ENCODE results near the gene TMEM208. TPM values are rescaled to one million over a fixed set of nuclear protein-coding genes. Genes with fewer than 3 reads are reported as not detected.

TMEM208 gene
- polyA plus RNA-seq, 2 donors, result 73.4 to 83.1 TPM

DNA sequence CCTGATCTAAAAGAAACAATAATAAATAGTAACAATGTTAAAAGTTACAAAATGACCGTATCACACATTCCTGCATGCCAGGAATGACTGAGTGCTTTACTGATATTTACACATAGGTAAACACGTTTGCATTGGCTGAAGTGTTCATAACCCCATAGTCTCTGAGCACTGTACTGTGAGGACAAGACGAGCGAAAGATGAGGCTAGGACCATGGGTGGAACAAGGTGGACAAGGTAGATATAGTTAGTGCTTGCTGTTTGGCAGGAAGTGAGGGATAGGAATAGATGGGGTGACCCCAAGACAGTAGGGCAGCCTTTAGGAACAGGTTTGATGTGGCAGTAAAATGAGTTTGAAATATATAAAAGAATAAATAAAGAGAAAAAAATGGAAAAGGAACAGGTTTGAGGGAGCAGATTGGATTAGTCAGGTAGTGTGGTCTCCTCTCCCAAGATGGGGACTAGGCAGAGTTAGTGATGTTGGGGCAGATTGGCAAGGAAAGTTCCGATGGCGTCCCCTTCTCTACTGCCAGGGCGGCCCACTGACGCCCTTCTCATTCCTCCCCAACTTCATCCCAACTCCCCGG lies 35.4 kb upstream of the TMEM208 start:
- H3K27ac ChIP-seq (ENCODE audit: low read depth in 2 of 2, low read length in 1 of 2), result peak overlapping the region in 1 of 2 donors; percentile 83
- 19 to 25% methylated on average over 9 of the region's 9 CpGs for WGBS, 2 donors
- no peaks in the 10 kb centered on the region for H3K27me3 ChIP-seq (ENCODE audit: control insufficient read depth in 1 of 2, insufficient read depth in 2 of 2, low read length in 2 of 2)
- H3K4me3 ChIP-seq (ENCODE audit: low read depth in 1 of 2, low read length in 2 of 2), result no peak overlapping the region
- H3K36me3 ChIP-seq (ENCODE audit: control insufficient read depth in 2 of 2, insufficient read depth in 2 of 2, low read length in 1 of 2), result peaks cover 0 to 25% of the 10 kb centered on the region in 2 donors
- H3K4me1 ChIP-seq (ENCODE audit: control insufficient read depth in 2 of 2, insufficient read depth in 2 of 2, low read length in 1 of 2), result peaks cover 8 to 15% of the 10 kb centered on the region in 2 donors
- H3K9me3 ChIP-seq (ENCODE audit: control insufficient read depth in 2 of 2, insufficient read depth in 1 of 2, low read depth in 1 of 2, low read length in 1 of 2), result no peaks in the 10 kb centered on the region

GRCh38 chr16:67191995-67192681 lies 34.8 kb upstream of the TMEM208 start, which contains the start of gene E2F4:
Gene E2F4 (plus strand): TSS chr16:67192155. CDS start chr16:67192228, 73 bp downstream.
- Histone ChIP-seq H3K4me1 (ENCODE audit: control insufficient read depth in 2 of 2, insufficient read depth in 2 of 2, low read length in 1 of 2) (peaks cover 8 to 15% of the 10 kb centered on the region in 2 donors), H3K9me3 (ENCODE audit: control insufficient read depth in 2 of 2, insufficient read depth in 1 of 2, low read depth in 1 of 2, low read length in 1 of 2) (no peaks in the 10 kb centered on the region), H3K4me3 (ENCODE audit: low read depth in 1 of 2, low read length in 2 of 2) (peak within 1 kb of the TSS; percentile 93 to 97), H3K27ac (ENCODE audit: low read depth in 2 of 2, low read length in 1 of 2) (peak within 1 kb of the TSS; percentile 69 to 83), H3K27me3 (ENCODE audit: control insufficient read depth in 1 of 2, insufficient read depth in 2 of 2, low read length in 2 of 2) (no peaks in the 10 kb centered on the region), H3K36me3 (ENCODE audit: control insufficient read depth in 2 of 2, insufficient read depth in 2 of 2, low read length in 1 of 2) (peaks cover 0 to 31% of the 10 kb centered on the region in 2 donors)
- 0% methylated on average over 40 to 54 of the region's 54 CpGs for WGBS, 2 donors

GRCh38 chr16:67192781-67193361 lies 34.1 kb upstream of the TMEM208 start:
- Histone ChIP-seq H3K27me3 (ENCODE audit: control insufficient read depth in 1 of 2, insufficient read depth in 2 of 2, low read length in 2 of 2) (no peaks in the 10 kb centered on the region), H3K4me3 (ENCODE audit: low read depth in 1 of 2, low read length in 2 of 2) (peak overlapping the region; percentile 93 to 97), H3K27ac (ENCODE audit: low read depth in 2 of 2, low read length in 1 of 2) (peak overlapping the region; percentile 69 to 83), H3K9me3 (ENCODE audit: control insufficient read depth in 2 of 2, insufficient read depth in 1 of 2, low read depth in 1 of 2, low read length in 1 of 2) (no peaks in the 10 kb centered on the region), H3K36me3 (ENCODE audit: control insufficient read depth in 2 of 2, insufficient read depth in 2 of 2, low read length in 1 of 2) (peaks cover 0 to 38% of the 10 kb centered on the region in 2 donors), H3K4me1 (ENCODE audit: control insufficient read depth in 2 of 2, insufficient read depth in 2 of 2, low read length in 1 of 2) (peaks cover 8 to 15% of the 10 kb centered on the region in 2 donors)
- WGBS, 2 donors, result 22 to 24% methylated on average over 17 of the region's 17 CpGs

DNA sequence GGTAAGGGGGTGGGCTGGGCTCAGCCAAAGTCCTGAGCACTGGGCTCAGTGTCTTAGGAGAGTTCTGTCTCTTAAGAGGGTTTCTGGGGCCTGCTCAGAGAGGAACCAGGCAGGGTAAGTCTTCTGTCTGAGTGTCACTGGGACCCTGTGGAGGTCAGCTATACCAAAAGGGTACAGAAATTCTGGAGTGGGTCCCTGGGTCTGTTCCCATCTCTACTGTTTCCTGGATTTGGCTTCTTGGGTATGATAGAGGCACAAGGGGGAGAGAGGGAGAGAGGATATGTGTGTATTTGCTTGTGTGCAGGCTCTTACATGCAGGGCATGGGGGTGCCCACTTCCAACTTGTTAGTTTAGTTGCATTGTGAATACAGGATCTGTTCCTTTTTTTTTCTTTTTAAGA lies 33.4 kb upstream of the TMEM208 start:
- Histone ChIP-seq H3K36me3 (ENCODE audit: control insufficient read depth in 2 of 2, insufficient read depth in 2 of 2, low read length in 1 of 2) (peaks cover 0 to 41% of the 10 kb centered on the region in 2 donors), H3K27ac (ENCODE audit: low read depth in 2 of 2, low read length in 1 of 2) (no peak overlapping the region), H3K9me3 (ENCODE audit: control insufficient read depth in 2 of 2, insufficient read depth in 1 of 2, low read depth in 1 of 2, low read length in 1 of 2) (no peaks in the 10 kb centered on the region), H3K4me1 (ENCODE audit: control insufficient read depth in 2 of 2, insufficient read depth in 2 of 2, low read length in 1 of 2) (peaks cover 8 to 21% of the 10 kb centered on the region in 2 donors), H3K4me3 (ENCODE audit: low read depth in 1 of 2, low read length in 2 of 2) (peak overlapping the region in 1 of 2 donors; percentile 93), H3K27me3 (ENCODE audit: control insufficient read depth in 1 of 2, insufficient read depth in 2 of 2, low read length in 2 of 2) (no peaks in the 10 kb centered on the region)

GRCh38 chr16:67194260-67194659 lies 32.7 kb upstream of the TMEM208 start:
- Histone ChIP-seq H3K27me3 (ENCODE audit: control insufficient read depth in 1 of 2, insufficient read depth in 2 of 2, low read length in 2 of 2) (no peaks in the 10 kb centered on the region), H3K27ac (ENCODE audit: low read depth in 2 of 2, low read length in 1 of 2) (no peak overlapping the region), H3K9me3 (ENCODE audit: control insufficient read depth in 2 of 2, insufficient read depth in 1 of 2, low read depth in 1 of 2, low read length in 1 of 2) (no peaks in the 10 kb centered on the region), H3K4me1 (ENCODE audit: control insufficient read depth in 2 of 2, insufficient read depth in 2 of 2, low read length in 1 of 2) (peaks cover 8 to 21% of the 10 kb centered on the region in 2 donors), H3K36me3 (ENCODE audit: control insufficient read depth in 2 of 2, insufficient read depth in 2 of 2, low read length in 1 of 2) (peaks cover 0 to 41% of the 10 kb centered on the region in 2 donors), H3K4me3 (ENCODE audit: low read depth in 1 of 2, low read length in 2 of 2) (no peak overlapping the region)
- 86 to 87% methylated on average over 6 of the region's 6 CpGs for WGBS, 2 donors

GRCh38 chr16:67195676-67196075 lies 31.3 kb upstream of the TMEM208 start:
- Histone ChIP-seq H3K9me3 (ENCODE audit: control insufficient read depth in 2 of 2, insufficient read depth in 1 of 2, low read depth in 1 of 2, low read length in 1 of 2) (no peaks in the 10 kb centered on the region), H3K36me3 (ENCODE audit: control insufficient read depth in 2 of 2, insufficient read depth in 2 of 2, low read length in 1 of 2) (peaks cover 0 to 47% of the 10 kb centered on the region in 2 donors), H3K27me3 (ENCODE audit: control insufficient read depth in 1 of 2, insufficient read depth in 2 of 2, low read length in 2 of 2) (no peaks in the 10 kb centered on the region), H3K4me3 (ENCODE audit: low read depth in 1 of 2, low read length in 2 of 2) (no peak overlapping the region), H3K27ac (ENCODE audit: low read depth in 2 of 2, low read length in 1 of 2) (no peak overlapping the region), H3K4me1 (ENCODE audit: control insufficient read depth in 2 of 2, insufficient read depth in 2 of 2, low read length in 1 of 2) (peaks cover 8 to 29% of the 10 kb centered on the region in 2 donors)
- WGBS, 2 donors, result 78 to 85% methylated on average over 5 of the region's 5 CpGs

DNA sequence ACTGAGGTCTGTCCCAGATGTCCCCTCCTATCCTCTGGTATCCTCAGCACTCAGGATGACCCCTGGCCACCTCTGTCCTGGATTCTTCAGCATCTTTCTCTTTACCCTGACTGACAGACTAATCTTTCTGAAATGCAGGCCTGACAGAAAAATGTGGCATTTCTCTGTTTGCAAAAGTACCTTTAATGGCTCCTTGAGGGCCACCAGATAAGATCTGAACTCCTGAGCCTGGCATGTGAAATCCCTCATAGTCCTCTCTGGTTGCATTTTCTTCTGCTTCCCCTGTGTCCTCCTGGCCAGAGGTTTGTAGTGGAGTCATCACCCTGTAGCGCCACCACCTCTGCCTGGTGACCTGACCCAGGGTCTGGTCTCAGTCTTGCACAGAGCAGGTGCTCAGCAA lies 30.0 kb upstream of the TMEM208 start:
- peaks cover 2 to 56% of the 10 kb centered on the region in 2 donors for H3K36me3 ChIP-seq (ENCODE audit: control insufficient read depth in 2 of 2, insufficient read depth in 2 of 2, low read length in 1 of 2)
- 95 to 100% methylated on average over 1 of the region's 1 CpG for WGBS, 2 donors
- peaks cover 8 to 27% of the 10 kb centered on the region in 2 donors for H3K4me1 ChIP-seq (ENCODE audit: control insufficient read depth in 2 of 2, insufficient read depth in 2 of 2, low read length in 1 of 2)
- H3K9me3 ChIP-seq (ENCODE audit: control insufficient read depth in 2 of 2, insufficient read depth in 1 of 2, low read depth in 1 of 2, low read length in 1 of 2), result no peaks in the 10 kb centered on the region
- no peak overlapping the region for H3K27ac ChIP-seq (ENCODE audit: low read depth in 2 of 2, low read length in 1 of 2)
- H3K27me3 ChIP-seq (ENCODE audit: control insufficient read depth in 1 of 2, insufficient read depth in 2 of 2, low read length in 2 of 2), result no peaks in the 10 kb centered on the region
- H3K4me3 ChIP-seq (ENCODE audit: low read depth in 1 of 2, low read length in 2 of 2), result no peak overlapping the region

- no peaks in the 10 kb centered on the region for H3K9me3 ChIP-seq (ENCODE audit: control insufficient read depth in 2 of 2, insufficient read depth in 1 of 2, low read depth in 1 of 2, low read length in 1 of 2)
- 68 to 71% methylated on average over 6 of the region's 6 CpGs for WGBS, 2 donors
- no peaks in the 10 kb centered on the region for H3K27me3 ChIP-seq (ENCODE audit: control insufficient read depth in 1 of 2, insufficient read depth in 2 of 2, low read length in 2 of 2)
- H3K4me1 ChIP-seq (ENCODE audit: control insufficient read depth in 2 of 2, insufficient read depth in 2 of 2, low read length in 1 of 2), result peaks cover 7 to 23% of the 10 kb centered on the region in 2 donors
- no peak overlapping the region for H3K27ac ChIP-seq (ENCODE audit: low read depth in 2 of 2, low read length in 1 of 2)
- no peak overlapping the region for H3K4me3 ChIP-seq (ENCODE audit: low read depth in 1 of 2, low read length in 2 of 2)
- peaks cover 6 to 64% of the 10 kb centered on the region in 2 donors for H3K36me3 ChIP-seq (ENCODE audit: control insufficient read depth in 2 of 2, insufficient read depth in 2 of 2, low read length in 1 of 2)
These were observed 29.2 kb upstream of the TMEM208 start for GRCh38 chr16:67197704-67198103.

GRCh38 chr16:67198238-67198734 lies 28.6 kb upstream of the TMEM208 start:
- no peak overlapping the region for H3K4me3 ChIP-seq (ENCODE audit: low read depth in 1 of 2, low read length in 2 of 2)
- no peaks in the 10 kb centered on the region for H3K27me3 ChIP-seq (ENCODE audit: control insufficient read depth in 1 of 2, insufficient read depth in 2 of 2, low read length in 2 of 2)
- H3K36me3 ChIP-seq (ENCODE audit: control insufficient read depth in 2 of 2, insufficient read depth in 2 of 2, low read length in 1 of 2), result peaks cover 12 to 70% of the 10 kb centered on the region in 2 donors
- H3K9me3 ChIP-seq (ENCODE audit: control insufficient read depth in 2 of 2, insufficient read depth in 1 of 2, low read depth in 1 of 2, low read length in 1 of 2), result no peaks in the 10 kb centered on the region
- peak overlapping the region; percentile 50 to 93 for H3K27ac ChIP-seq (ENCODE audit: low read depth in 2 of 2, low read length in 1 of 2)
- WGBS, 2 donors, result 37 to 42% methylated on average over 12 of the region's 12 CpGs
- peaks cover 2 to 19% of the 10 kb centered on the region in 2 donors for H3K4me1 ChIP-seq (ENCODE audit: control insufficient read depth in 2 of 2, insufficient read depth in 2 of 2, low read length in 1 of 2)

All from esophagus (tissue), 2 donors.